CD4-positive, alpha-beta T cell treated with Interleukin-2 at 100 ng/mL for 4 hours (primary cell): ENCODE data around the gene OGN.

Experiments used
- DNase-seq: peaks from one replicate; pipeline ENCODE4 v3.0.0-alpha.2; 2020; ENCODE audit warnings: low spot score

Gene OGN

GRCh38 chr9:92345582-92345981 lies 58.8 kb downstream of the OGN start:
- no peak for DNase-seq

DNA sequence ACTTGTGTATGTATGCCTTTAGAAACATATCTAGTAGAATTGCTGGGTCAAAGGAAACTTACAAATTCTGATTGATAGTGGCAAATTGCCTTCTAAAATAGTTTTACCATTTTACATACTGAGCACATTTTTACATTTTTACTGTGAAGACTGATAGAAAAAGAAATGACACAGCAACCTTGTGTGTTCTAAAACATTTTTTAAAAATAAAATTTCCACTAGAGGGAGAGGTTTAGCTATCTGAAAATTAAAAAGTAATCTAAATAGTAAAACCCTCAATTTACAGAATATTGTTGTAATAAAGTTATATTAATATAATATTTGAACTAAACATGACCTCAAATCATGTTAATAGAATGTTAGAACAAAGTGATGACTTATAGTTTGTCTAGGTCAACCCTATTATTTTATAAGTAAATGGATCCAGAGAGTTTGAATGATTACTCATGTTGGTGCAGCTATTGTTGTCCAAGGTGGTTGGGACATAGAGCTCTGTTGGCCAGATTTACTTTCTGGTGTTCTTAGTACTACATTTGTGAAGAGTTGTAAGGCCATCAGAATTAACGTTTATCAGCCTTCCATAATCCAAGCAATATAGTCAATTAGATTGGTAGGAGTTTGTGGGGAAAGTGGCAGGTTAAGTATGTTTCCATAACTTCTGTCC lies 61.4 kb downstream of the OGN start:
- DNase-seq, result no peak

DNA sequence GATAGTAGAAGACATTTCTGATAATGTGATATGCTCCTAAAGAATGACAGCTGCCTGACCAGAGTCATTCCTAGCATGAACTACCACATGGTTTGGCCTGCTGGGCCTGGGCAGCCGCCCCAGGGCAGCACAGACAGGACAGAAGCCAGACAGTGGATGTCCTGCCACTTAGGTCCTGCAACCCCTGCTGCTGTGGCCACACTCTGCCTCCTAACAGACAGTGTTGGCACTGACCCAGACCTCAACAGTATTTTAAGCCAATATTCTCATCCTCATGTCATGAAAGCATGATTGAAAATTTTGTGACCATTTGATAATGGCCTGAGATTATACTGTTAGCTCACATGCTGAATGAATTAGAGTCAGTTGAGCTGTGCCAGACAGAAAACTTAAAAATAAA lies 62.8 kb downstream of the OGN start:
- DNase-seq, result no peak

GRCh38 chr9:92333282-92333634 lies 71.1 kb downstream of the OGN start:
- DNase-seq, result no peak
